ENCODE data around the gene KCNJ4. TPM values are rescaled to one million over a fixed set of nuclear protein-coding genes. Genes with fewer than 3 reads are reported as not detected.
"Not testable (repeated sequence)": the region's sequence is repeated elsewhere in the genome, so short reads cannot be mapped to it uniquely, and the experiment has no call there.

KCNJ4 gene
- total RNA-seq, 2 donors from 2014 or later, result 7.2 to 15.9 TPM

GRCh38 chr22:38398609-38399461, 56.2 kb downstream of the KCNJ4 start:
- intact Hi-C loops (cut with DNase I), result no loop called here
- peak; percentile 91 to 92 for ATAC-seq
- peak; percentile 87 for DNase-seq

GRCh38 chr22:38398181-38398608, 56.8 kb downstream of the KCNJ4 start:
- DNase-seq, result peak; percentile 74
- intact Hi-C loops (cut with DNase I), result not testable (repeated sequence)
- peak; percentile 80 to 85 for ATAC-seq

- intact Hi-C loops (cut with DNase I), result no loop called here
- DNase-seq, result peak; percentile 74
- ATAC-seq, result peak; percentile 43 to 62
Measured at GRCh38 chr22:38397189-38398085, 57.6 kb downstream of the KCNJ4 start.

GRCh38 chr22:38396440-38397069, 58.4 kb downstream of the KCNJ4 start:
- ATAC-seq, DNase-seq: not testable (repeated sequence)

GRCh38 chr22:38395944-38396343, 59.1 kb downstream of the KCNJ4 start:
- ATAC-seq; intact Hi-C loops (cut with DNase I): not testable (repeated sequence)

More at GRCh38 chr22:38396440-38397069, 58.4 kb downstream of the KCNJ4 start:
- intact Hi-C loops (cut with DNase I), result not testable (repeated sequence)

GRCh38 chr22:38394929-38395624, 59.9 kb downstream of the KCNJ4 start:
- DNase-seq; ATAC-seq; intact Hi-C loops (cut with DNase I): not testable (repeated sequence)

More at GRCh38 chr22:38395944-38396343, 59.1 kb downstream of the KCNJ4 start:
- DNase-seq, result not testable (repeated sequence)

GRCh38 chr22:38389428-38389818, 65.6 kb downstream of the KCNJ4 start:
- ATAC-seq; DNase-seq; intact Hi-C loops (cut with DNase I): not testable (repeated sequence)

- intact Hi-C loops (cut with DNase I); ATAC-seq; DNase-seq: not testable (repeated sequence)
Measured at GRCh38 chr22:38388506-38389427, 66.2 kb downstream of the KCNJ4 start.

GRCh38 chr22:38386918-38387317, 68.1 kb downstream of the KCNJ4 start:
- intact Hi-C loops (cut with DNase I); DNase-seq; ATAC-seq: not testable (repeated sequence)

- DNase-seq (no peak), ATAC-seq (peak in 1 of 2 donors; percentile 47)
- intact Hi-C loops (cut with DNase I), result no loop called here
Measured at GRCh38 chr22:38383417-38383816, 71.6 kb downstream of the KCNJ4 start.

GRCh38 chr22:38381371-38381770, 73.6 kb downstream of the KCNJ4 start:
- DNase-seq; intact Hi-C loops (cut with DNase I); ATAC-seq: not testable (repeated sequence)

Other genes with a start within 250 kb of the KCNJ4 start
- 10 to 100 TPM; 47.2 to 60.3 TPM for gene TMEM184B, start 182.2 kb downstream of the KCNJ4 start, total RNA-seq
- gene CSNK1E, start 137.8 kb downstream of the KCNJ4 start, total RNA-seq, result 10 to 100 TPM; 69.2 to 90.5 TPM
- 10 to 100 TPM in 1 of 2 donors, 1 to 10 TPM in 1; 9.2 to 10.1 TPM for gene KDELR3, start 12.9 kb upstream of the KCNJ4 start, total RNA-seq
- gene DDX17, start 51.1 kb upstream of the KCNJ4 start, total RNA-seq, result 100 to 1,000 TPM; 209 to 220 TPM
- gene DMC1, start 115.0 kb upstream of the KCNJ4 start, total RNA-seq, result 1 to 10 TPM; 1.2 to 1.4 TPM
- under 1 TPM; 0.44 to 0.68 TPM for gene FAM227A, start 201.2 kb upstream of the KCNJ4 start, total RNA-seq
- 10 to 100 TPM; 36.0 to 39.1 TPM for gene CBY1, start 201.4 kb upstream of the KCNJ4 start, total RNA-seq
- 10 to 100 TPM; 56.0 to 67.2 TPM for gene TOMM22, start 226.8 kb upstream of the KCNJ4 start, total RNA-seq
- 10 to 100 TPM; 22.7 to 33.2 TPM for gene JOSD1, start 245.7 kb upstream of the KCNJ4 start, total RNA-seq